GM18867 (cell line): ENCODE results near the gene CLBA1.
"Not testable (repeated sequence)": the region's sequence is repeated elsewhere in the genome, so short reads cannot be mapped to it uniquely, and the experiment has no call there.

Experiments
- ATAC-seq: cut with Tn5 transposase; IDR thresholded peaks from one replicate; pipeline ENCODE4 v1.9.1; 2021; ENCODE audit warnings: mild to moderate bottlenecking, moderate library complexity; ENCODE audit not compliant: unreplicated experiment

Gene CLBA1

GRCh38 chr14:104985675-104986486, at the start of gene CLBA1:
TSS of gene CLBA1 (plus strand) at chr14:104985788. CDS start at chr14:104986432, 644 bp downstream.
- peak; percentile 90 for ATAC-seq

- no peak for ATAC-seq
These were observed 49.6 kb upstream of the CLBA1 start for GRCh38 chr14:104935955-104936354.

DNA sequence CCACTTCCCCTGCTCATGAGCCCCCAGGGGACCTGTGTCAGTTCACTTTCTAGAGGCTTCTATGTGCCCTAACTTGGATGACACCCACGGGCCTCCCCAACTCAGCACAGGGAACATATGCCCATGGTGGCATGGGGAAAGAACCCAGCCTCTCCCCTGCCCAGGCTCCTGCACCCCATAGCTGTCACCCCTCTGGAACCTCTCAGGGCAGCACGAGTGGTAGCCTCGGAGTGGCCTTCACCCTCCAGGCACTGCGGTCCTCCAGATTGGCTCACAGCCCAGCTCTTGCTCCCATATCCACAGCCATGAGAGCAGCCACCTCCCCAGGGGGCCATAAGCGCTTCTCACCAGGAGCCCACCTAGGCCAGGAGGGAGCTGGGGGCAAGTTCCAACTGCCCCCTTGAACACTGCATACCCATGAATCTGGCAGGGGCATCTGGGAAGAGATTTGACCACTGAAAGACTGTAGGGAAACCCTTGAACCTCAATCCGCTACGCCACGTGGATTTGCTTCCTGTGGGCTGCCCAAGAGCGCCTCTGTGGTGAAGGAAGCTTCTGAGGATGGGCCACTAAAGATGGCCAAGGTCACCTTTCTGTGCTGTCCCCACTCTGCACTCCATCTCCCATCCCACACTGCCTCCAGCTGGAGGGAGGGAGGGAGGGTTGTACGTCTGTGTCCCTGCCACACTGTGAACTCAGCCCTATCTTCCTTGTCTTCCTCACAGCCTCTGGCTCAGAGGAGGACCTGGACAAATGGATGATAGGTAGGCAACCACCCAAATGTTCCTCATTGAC, 49.0 kb upstream of the CLBA1 start:
- ATAC-seq, result no peak

DNA sequence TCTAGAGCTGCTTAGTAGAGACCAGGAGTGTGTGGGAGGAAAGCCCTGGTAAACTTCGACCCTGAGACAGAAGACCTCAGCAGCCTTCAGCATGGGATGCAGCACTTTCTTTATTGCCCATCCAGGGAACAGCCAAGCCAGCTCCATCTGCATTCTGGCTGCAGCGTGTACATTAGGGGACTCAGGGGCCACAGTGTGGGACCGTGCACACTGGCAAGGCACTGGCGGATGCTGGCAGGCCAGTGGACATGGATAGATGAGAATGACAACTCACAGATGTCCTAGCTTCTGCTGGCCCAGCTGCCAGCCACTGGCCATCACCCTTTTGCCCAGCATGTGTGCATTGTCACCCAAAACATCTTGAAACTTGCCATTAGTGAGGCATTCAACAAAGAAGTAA, 48.4 kb upstream of the CLBA1 start:
- no peak for ATAC-seq

GRCh38 chr14:104937694-104938365, 47.8 kb upstream of the CLBA1 start:
- ATAC-seq, result no peak

GRCh38 chr14:104938436-104938835, 47.2 kb upstream of the CLBA1 start:
- no peak for ATAC-seq

DNA sequence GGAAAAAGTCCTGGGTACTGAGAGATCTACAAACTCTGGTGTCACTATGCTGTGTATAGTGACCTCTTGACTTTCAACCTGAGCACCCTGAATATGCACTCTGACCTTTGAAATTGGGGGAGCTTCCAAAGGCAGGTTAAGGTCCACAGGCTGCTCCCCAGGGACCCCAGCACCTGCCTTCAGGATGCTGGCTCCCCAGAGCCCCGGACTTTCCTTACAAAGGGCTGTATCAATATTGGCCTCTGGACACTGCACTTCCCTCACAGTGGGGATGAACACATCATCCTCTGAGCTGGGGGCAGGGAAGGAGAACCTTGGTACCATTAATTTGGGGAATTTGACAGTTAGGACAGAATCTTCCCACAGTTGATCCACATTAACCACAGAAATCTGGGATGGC, 46.6 kb upstream of the CLBA1 start:
- no peak for ATAC-seq

GRCh38 chr14:104939666-104940410, 45.8 kb upstream of the CLBA1 start:
- ATAC-seq, result no peak

- no peak for ATAC-seq
These were observed 45.0 kb upstream of the CLBA1 start for GRCh38 chr14:104940526-104941150.

DNA sequence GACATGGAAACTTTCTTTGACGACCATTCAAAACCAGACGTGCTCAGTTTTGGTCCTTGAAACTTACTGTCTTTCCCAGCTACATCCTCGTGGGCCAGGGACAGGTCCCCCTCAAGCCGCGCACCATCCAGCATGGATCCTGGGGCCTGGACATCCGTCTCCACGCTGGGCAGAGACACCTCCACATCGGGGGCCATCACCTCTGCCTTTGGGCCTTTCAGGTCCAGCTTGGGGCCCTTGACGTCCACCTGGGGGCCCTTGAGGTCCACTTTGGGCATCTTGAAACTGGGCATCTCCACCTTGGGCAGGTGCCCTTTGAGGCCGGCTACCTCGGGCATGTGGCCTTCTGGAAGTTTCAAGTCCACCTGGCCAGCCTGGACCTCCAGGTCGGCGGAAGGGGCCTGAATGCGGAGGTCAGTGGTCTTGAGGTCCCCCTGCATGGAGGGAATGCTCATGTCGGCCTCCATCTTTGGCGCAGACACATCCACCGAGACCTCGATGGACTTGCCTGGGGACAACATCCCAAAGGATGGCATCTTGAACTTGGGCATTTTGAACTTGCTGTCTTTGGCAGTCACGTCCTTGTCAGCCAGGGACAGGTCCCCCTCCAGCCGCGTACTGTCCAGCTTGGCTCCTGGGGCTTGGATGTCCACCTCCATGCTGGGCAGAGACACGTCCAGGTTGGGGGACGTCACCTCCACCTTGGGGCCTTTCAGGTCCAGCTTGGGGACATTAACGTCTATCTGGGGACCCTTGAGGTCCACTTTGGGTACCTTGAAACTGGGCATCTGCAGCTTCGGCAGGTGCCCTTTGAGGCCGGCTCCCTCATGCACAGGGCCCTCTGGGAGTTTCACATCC, 43.9 kb upstream of the CLBA1 start:
- no peak for ATAC-seq

DNA sequence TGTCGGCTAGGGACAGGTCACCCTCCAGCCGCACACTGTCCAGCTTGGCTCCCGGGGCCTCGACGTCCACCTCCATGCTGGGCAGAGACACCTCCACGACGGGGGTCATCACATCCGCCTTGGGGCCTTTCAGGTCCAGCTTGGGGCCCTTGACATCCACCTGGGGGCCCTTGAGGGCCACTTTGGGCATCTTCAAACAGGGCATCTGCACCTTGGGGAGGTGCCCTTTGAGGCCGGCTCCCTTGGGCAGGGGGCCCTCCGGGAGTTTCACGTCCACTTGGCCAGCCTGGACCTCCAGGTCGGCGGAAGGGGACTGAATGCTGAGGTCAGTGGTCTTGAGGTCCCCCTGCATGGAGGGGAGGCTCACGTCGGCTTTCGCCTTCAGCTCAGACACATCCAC, 43.0 kb upstream of the CLBA1 start:
- ATAC-seq, result no peak

DNA sequence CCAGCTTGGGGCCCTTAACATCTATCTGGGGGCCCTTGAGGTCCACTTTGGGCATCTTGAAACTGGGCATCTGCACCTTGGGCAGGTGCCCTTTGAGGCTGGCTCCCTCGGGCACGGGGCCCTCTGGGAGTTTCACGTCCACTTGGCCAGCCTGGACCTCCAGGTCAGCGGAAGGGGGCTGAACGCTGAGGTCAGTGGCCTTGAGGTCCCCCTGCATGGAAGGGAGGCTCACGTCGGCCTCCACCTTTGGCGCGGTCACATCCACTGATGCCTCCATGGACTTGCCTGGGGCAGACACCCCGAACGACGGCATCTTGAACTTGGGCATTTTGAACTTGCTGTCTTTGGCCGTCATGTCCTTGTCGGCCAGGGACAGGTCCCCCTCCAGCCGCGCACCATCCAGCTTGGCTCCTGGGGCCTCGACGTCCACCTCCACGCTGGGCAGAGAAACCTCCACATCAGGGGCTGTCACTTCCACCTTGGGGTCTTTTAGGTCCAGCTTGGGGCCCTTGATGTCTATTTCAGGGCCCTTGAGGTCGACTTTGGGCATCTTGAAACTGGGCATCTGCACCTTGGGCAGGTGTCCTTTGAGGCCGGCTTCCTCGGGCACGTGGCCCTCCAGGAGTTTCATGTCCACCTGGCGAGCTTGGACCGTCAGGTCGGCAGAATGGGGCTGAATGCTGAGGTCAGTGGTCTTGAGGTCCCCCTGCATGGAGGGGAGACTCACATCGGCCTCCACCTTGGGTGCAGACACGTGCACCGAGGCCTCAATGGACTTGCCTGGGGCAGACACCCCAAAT, 42.2 kb upstream of the CLBA1 start:
- ATAC-seq, result not testable (repeated sequence)

DNA sequence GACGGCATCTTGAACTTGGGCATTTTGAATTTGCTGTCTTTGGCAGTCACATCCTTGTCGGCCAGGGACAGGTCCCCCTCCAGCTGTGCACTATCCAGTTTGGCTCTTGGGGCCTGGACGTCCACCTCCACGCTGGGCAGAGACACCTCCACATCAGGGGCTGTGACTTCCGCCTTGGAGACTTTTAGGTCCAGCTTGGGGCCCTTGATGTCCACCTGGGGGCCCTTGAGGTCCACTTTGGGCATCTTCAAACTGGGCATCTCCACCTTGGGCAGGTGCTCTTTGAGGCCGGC, 41.6 kb upstream of the CLBA1 start:
- not testable (repeated sequence) for ATAC-seq

DNA sequence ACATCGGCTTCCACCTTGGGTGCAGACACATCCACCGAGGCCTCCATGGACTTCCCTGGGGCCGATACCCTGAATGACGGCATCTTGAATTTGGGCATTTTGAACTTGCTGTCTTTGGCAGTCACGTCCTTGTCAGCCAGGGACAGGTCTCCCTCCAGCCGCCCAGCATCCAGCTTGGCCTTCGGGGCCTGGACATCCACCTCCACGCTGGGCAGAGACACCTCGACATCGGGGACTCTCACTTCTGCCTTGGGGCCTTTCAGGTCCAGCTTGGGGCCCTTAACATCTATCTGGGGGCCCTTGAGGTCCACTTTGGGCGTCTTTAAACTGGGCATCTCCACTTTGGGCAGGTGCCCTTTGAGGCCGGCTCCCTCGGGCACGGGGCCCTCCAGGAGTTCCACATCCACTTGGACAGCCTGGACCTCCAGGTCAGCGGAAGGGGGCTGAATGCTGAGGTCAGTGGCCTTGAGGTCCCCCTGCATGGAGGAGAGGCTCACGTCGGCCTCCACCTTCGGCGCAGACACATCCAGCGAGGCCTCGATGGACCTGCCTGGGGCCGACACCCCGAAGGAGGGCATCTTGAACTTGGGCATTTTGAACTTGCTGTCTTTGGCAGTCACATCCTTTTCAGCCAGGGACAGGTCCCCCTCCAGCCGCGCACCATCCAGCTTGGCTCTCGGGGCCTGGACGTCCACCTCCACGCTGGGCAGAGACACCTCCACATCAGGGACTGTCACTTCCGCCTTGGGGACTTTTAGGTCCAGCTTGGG, 41.0 kb upstream of the CLBA1 start:
- not testable (repeated sequence) for ATAC-seq

- ATAC-seq, result not testable (repeated sequence)
These were observed 40.3 kb upstream of the CLBA1 start for GRCh38 chr14:104945266-104945665.

DNA sequence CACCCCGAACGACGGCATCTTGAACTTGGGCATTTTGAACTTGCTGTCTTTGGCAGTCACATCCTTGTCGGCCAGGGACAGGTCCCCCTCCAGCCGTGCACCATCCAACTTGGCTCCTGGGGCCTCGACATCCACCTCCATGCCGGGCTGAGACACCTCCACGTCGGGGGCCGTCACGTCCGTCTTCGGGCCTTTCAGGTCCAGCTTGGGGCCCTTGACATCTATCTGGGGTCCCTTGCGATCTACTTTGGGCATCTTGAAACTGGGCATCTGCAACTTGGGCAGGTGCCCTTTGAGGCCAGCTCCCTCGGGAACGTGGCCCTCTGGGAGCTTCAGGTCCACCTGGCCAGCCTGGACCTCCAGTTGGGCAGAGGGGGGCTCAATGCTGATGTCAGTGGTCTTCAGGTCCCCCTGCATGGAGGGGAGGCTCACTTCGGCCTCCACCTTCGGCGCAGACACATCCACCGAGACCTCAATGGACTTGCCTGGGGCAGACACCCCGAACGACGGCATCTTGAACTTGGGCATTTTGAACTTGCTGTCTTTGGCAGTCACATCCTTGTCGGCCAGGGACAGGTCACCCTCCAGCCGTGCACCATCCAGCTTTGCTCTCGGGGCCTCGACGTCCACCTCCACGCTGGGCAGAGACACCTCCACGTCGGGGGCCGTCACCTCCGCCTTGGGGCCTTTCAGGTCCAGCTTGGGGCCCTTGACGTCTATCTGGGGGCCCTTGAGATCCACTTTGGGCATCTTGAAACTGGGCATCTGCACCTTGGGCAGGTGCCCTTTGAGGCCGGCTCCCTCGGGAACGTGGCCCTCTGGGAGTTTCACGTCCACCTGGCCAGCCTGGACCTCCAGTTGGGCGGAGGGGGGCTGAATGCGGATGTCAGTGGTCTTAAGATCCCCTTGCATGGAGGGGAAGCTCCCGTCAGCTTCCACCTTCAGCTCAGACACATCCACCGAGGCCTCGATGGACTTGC, 39.3 kb upstream of the CLBA1 start:
- not testable (repeated sequence) for ATAC-seq

DNA sequence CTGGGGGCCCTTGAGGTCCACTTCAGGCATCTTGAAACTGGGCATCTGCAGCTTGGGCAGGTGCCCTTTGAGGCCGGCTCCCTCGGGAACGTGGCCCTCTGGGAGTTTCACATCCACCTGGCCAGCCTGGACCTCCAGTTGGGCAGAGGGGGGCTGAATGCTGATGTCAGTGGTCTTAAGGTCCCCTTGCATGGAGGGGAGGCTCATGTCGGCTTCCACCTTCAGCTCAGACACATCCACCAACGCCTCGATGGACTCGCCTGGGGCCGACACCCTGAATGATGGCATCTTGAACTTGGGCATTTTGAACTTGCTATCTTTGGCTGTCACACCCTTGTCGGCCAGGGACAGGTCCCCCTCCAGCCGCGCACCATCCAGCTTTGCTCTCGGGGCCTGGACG, 38.4 kb upstream of the CLBA1 start:
- ATAC-seq, result not testable (repeated sequence)
